Mucosa of stomach (tissue), 1 donor: ENCODE results near the gene CHST12.
"Not testable (repeated sequence)": the region's sequence is repeated elsewhere in the genome, so short reads cannot be mapped to it uniquely, and the experiment has no call there.

Experiments
- H3K27me3 ChIP-seq: one replicate; pipeline ENCODE4 v1.7.0; 2013; ENCODE audit warnings: mild to moderate bottlenecking, low read length; ENCODE audit not compliant: control insufficient read depth, insufficient read depth
- H3K36me3 ChIP-seq: one replicate; pipeline ENCODE4 v1.7.0; 2013; ENCODE audit warnings: low read length; ENCODE audit not compliant: control insufficient read depth, insufficient read depth
- H3K4me1 ChIP-seq: one replicate; pipeline ENCODE4 v1.7.0; 2013; ENCODE audit warnings: mild to moderate bottlenecking, low read length; ENCODE audit not compliant: control insufficient read depth, insufficient read depth
- H3K4me3 ChIP-seq: one replicate; pipeline ENCODE4 v1.7.0; 2013; ENCODE audit warnings: low read length
- H3K9ac ChIP-seq: one replicate; pipeline ENCODE4 v1.7.0; 2013; ENCODE audit warnings: mild to moderate bottlenecking, low read length, moderate library complexity
- H3K9me3 ChIP-seq: one replicate; pipeline ENCODE4 v1.7.0; 2013; ENCODE audit warnings: mild to moderate bottlenecking, low read length, moderate library complexity; ENCODE audit not compliant: control insufficient read depth
- donor health status: Pancreatic carcinoma.

Gene CHST12

GRCh38 chr7:2462731-2463130 is 59.3 kb downstream of the CHST12 start:
- Histone ChIP-seq H3K9me3 (no peaks in the 10 kb centered on the region), H3K4me1 (no peaks in the 10 kb centered on the region), H3K27me3 (no peaks in the 10 kb centered on the region), H3K4me3 (no peak overlapping the region), H3K36me3 (no peaks in the 10 kb centered on the region), H3K9ac (no peak overlapping the region)

DNA sequence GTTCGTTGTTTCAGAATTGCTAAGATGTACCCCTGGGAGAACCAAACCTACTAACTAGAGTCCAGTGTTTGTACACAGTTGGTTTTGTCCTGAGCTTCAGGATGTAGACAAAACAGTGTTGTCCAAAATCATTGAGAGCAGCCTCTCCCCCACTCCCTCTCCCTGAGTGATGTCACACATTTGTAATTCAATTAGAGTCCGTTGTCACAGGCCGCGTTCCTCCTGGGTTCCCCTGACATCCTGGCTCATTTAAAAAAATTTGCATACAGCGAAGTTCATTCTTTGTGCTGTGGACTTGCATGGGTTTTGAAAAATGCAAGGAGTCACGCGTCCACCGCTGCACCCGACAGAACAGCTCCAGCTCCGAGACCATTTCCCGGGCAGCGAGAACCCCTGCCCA is 62.5 kb downstream of the CHST12 start:
- Histone ChIP-seq H3K9ac (no peak overlapping the region), H3K36me3 (no peaks in the 10 kb centered on the region), H3K27me3 (no peaks in the 10 kb centered on the region), H3K9me3 (no peaks in the 10 kb centered on the region), H3K4me1 (peaks cover under 1% of the 10 kb centered on the region), H3K4me3 (no peak overlapping the region)

DNA sequence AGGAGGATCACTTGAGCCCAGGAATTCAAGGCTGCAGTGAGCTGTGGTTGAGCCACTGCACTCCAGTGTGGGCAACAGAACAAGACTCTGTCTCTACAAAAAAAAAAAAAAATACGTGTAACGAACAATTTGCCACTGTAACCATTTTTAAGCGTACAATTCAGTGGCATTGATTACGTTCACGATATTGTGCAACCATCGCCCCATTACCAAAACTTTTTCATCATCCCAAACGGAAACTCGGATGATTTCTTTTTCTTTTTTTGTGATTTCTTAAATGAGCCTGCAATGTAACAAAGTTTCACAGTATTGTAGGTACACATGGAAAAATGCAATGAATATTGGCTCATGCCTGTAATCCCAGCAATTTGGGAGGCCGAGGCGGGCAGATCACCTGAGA is 63.3 kb downstream of the CHST12 start:
- Histone ChIP-seq H3K36me3 (no peaks in the 10 kb centered on the region), H3K9ac (no peak overlapping the region), H3K4me3 (no peak overlapping the region), H3K9me3 (no peaks in the 10 kb centered on the region), H3K4me1 (peaks cover 5% of the 10 kb centered on the region), H3K27me3 (no peaks in the 10 kb centered on the region)

GRCh38 chr7:2468227-2468626 is 64.8 kb downstream of the CHST12 start:
- H3K4me3 ChIP-seq, result no peak overlapping the region
- H3K36me3 ChIP-seq, result no peaks in the 10 kb centered on the region
- no peaks in the 10 kb centered on the region for H3K27me3 ChIP-seq
- H3K4me1 ChIP-seq, result peaks cover 5% of the 10 kb centered on the region
- H3K9ac ChIP-seq, result no peak overlapping the region
- H3K9me3 ChIP-seq, result no peaks in the 10 kb centered on the region

DNA sequence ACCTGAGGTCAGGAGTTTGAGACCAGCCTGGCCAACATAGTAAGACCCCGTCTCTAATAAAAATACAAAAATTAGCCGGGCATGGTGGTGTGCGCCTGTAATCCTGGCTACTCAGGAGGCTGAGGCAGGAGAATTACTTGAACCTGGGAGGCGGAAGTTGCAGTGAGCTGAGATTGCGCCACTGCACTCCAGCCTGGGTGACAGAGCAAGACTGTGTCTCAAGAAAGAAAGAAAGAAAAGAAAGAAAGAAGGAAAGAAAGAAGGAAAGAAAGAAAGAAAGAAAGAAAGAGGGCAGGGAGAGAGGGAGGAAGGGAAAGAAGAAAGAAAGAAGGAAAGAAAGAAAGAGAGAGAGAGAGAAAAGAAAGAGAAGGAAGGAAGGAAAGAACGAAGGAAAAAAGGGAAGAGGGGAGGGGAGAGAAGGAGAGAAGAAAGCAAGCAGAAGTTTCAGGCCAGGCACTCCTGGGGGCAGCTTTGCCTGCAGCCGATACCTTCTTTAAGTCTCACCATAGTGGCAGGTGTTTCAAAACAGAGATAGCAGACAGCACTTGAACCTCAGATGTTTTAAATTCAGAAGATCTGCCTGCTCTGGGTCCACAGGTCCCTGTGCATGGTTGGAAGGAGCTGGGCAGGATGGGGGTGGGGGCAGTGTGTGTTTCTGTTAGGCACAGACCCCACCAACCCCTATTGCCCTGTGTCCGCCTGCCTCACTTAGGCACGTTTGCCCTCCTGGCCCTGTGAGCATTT is 66.2 kb downstream of the CHST12 start:
- not testable (repeated sequence) for H3K4me3 ChIP-seq, H3K4me1 ChIP-seq, H3K36me3 ChIP-seq, H3K9me3 ChIP-seq, H3K27me3 ChIP-seq, H3K9ac ChIP-seq

- H3K4me1 ChIP-seq, result peaks cover 5% of the 10 kb centered on the region
- H3K4me3 ChIP-seq, result no peak overlapping the region
- H3K9me3 ChIP-seq, result no peaks in the 10 kb centered on the region
- H3K36me3 ChIP-seq, result no peaks in the 10 kb centered on the region
- no peak overlapping the region for H3K9ac ChIP-seq
- H3K27me3 ChIP-seq, result no peaks in the 10 kb centered on the region
Measured at GRCh38 chr7:2470204-2471021, 67.0 kb downstream of the CHST12 start.

- no peak overlapping the region for H3K9ac ChIP-seq
- H3K27me3 ChIP-seq, result no peaks in the 10 kb centered on the region
- peaks cover 5% of the 10 kb centered on the region for H3K4me1 ChIP-seq
- H3K36me3 ChIP-seq, result no peaks in the 10 kb centered on the region
- H3K9me3 ChIP-seq, result no peaks in the 10 kb centered on the region
- H3K4me3 ChIP-seq, result no peak overlapping the region
Measured at GRCh38 chr7:2471022-2471329, 67.6 kb downstream of the CHST12 start.

DNA sequence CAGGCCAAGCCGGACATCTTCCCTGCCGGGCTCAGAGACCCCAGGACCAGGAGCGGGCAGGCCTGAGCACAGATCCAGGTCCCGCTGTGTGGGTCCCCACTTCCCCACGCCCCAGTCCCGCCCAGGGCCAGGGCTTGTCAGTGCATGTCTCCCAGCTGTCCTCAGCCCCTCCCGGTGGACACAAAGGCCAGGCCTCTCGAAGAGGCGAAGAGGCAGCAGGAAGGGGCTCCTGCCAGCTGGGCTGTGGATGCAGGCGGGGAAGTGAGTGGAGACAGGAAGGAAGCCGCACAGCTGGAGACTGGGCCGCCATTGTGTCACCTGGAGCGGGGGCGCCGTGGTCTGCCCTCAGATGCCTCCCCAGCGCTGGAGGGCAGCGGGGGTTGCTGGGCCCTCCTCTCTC is 68.0 kb downstream of the CHST12 start:
- no peaks in the 10 kb centered on the region for H3K9me3 ChIP-seq
- H3K4me3 ChIP-seq, result no peak overlapping the region
- H3K27me3 ChIP-seq, result no peaks in the 10 kb centered on the region
- H3K9ac ChIP-seq, result no peak overlapping the region
- H3K36me3 ChIP-seq, result no peaks in the 10 kb centered on the region
- H3K4me1 ChIP-seq, result peaks cover 5% of the 10 kb centered on the region

GRCh38 chr7:2472739-2473138 is 69.3 kb downstream of the CHST12 start:
- H3K9ac ChIP-seq, result no peak overlapping the region
- H3K27me3 ChIP-seq, result no peaks in the 10 kb centered on the region
- H3K4me1 ChIP-seq, result peaks cover 18% of the 10 kb centered on the region
- H3K9me3 ChIP-seq, result no peaks in the 10 kb centered on the region
- no peak overlapping the region for H3K4me3 ChIP-seq
- H3K36me3 ChIP-seq, result no peaks in the 10 kb centered on the region

DNA sequence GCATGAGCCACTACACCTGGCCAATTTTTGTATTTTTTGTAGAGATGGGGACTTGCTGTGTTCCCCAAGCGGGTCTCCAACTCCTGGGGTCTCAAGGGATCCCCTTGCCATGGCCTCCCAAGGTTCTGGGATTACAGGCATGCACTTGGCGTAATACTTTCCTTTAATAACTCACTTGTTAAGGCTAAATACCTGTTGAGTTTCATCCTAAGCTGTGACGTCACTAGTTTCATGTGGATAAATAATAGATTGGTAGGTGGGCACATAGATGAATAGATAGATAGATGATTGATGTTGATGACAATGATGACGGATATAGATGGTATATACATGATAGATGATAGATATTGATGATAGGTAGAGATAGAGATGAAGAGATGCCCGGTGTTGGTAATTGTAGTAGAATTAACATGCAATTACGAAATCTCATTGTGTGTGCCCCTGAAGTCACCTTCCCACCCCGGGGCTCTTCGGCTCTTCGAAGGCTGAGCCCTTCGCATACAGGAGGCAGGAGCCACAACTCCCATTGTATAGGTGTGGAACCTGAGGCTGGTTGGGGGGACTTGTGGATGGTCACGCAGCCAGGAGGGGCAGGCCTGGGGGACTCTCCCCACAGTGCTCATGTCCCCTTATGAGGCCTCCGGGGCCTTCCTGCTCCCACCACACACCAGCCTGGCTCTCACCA is 70.2 kb downstream of the CHST12 start:
- H3K27me3 ChIP-seq, result no peaks in the 10 kb centered on the region
- H3K4me1 ChIP-seq, result peaks cover 27% of the 10 kb centered on the region
- H3K4me3 ChIP-seq, result no peak overlapping the region
- H3K9me3 ChIP-seq, result no peaks in the 10 kb centered on the region
- no peaks in the 10 kb centered on the region for H3K36me3 ChIP-seq
- H3K9ac ChIP-seq, result no peak overlapping the region

- Histone ChIP-seq H3K4me3 (no peak overlapping the region), H3K4me1 (peaks cover 33% of the 10 kb centered on the region), H3K9me3 (no peaks in the 10 kb centered on the region), H3K36me3 (no peaks in the 10 kb centered on the region), H3K9ac (no peak overlapping the region), H3K27me3 (no peaks in the 10 kb centered on the region)
Measured at GRCh38 chr7:2474224-2474623, 70.8 kb downstream of the CHST12 start.
